HCT116 (cell line): ENCODE results near the gene RABGAP1. TPM values are rescaled to one million over a fixed set of nuclear protein-coding genes. Genes with fewer than 3 reads are reported as not detected.
A peak's percentile ranks its signal among the peaks of the same experiment; 100 is the strongest.
"Not testable (repeated sequence)": the region's sequence is repeated elsewhere in the genome, so short reads cannot be mapped to it uniquely, and the experiment has no call there.

ENCODE experiments used
- ATAC-seq: fragments of 200-7000 bp; cut with Tn5 transposase; 2 replicates; pipeline ENCODE4 v1.9.1; 2020; ENCODE audit warnings: mild to moderate bottlenecking, moderate library complexity
- BruUV-seq: library from RNA; stranded (reverse); fragments of 400-500 nt; replicated peaks from 2 replicates; lab custom pipeline; 2021; lab: Mats Ljungman, UMichigan
- CTCF ChIA-PET: fragments of 300-600 bp; sonication (Branson Sonifier 250); formaldehyde crosslinking; loops from one replicate; lab custom pipeline; 2021; ENCODE audit warnings: antibody characterized with exemption; lab: Charles Lee
- POLR2A ChIA-PET: fragments of 300-600, 350-600 bp; sonication (Branson Sonifier 250); formaldehyde crosslinking; loops from one replicate; lab custom pipeline; 2021; ENCODE audit warnings: antibody characterized with exemption; lab: Charles Lee
- RAD21 ChIA-PET, 2 experiments: fragments of 300-600 bp; sonication (Branson Sonifier 250); formaldehyde crosslinking; loops; one replicate each; lab custom pipeline; 2023; ENCODE audit warnings: low total read pairs in 2 of 2; ENCODE audit not compliant: uncharacterized antibody in 2 of 2, unreplicated experiment in 2 of 2, low non-redundant PET in 1 of 2; lab: Charles Lee
- DNase-seq: peaks from one replicate; pipeline ENCODE4 v3.0.0-alpha.2; 2010; ENCODE audit warnings: low read depth, low spot score
- H2AFZ ChIP-seq: fragments of 200-600 bp; shearing (Covaris generic), sonication (generic); 2 replicates; pipeline ENCODE4 v1.6.1; 2017; ENCODE audit warnings: low read depth, mixed run types, mixed read lengths, antibody characterized with exemption, low read length; ENCODE audit not compliant: poor library complexity, severe bottlenecking
- H3K27ac ChIP-seq: 2 replicates; pipeline ENCODE4 v1.5.1; 2012; ENCODE audit warnings: low read depth, low read length
- H3K27me3 ChIP-seq: fragments of 200-600 bp; sonication (generic); 2 replicates; pipeline ENCODE4 v1.6.1; 2016; ENCODE audit warnings: mixed run types, low read length, mixed read lengths; ENCODE audit not compliant: insufficient read depth
- H3K36me3 ChIP-seq, 2 experiments: fragments of 200-500 bp in 1 of 2; fragments of 200-600 bp in 1 of 2; sonication (Bioruptor generic) in 1 of 2; sonication (generic) in 1 of 2; 2 replicates each; pipeline versions ENCODE4 v1.5.1 to v1.6.1; 2014 to 2016; ENCODE audit warnings: low read length in 2 of 2, inconsistent platforms in 1 of 2, mixed read lengths in 1 of 2, mixed run types in 1 of 2; ENCODE audit not compliant: insufficient read depth in 2 of 2, control insufficient read depth in 1 of 2
- H3K4me1 ChIP-seq, 2 experiments: fragments of 200-600 bp in 1 of 2; sonication (generic) in 1 of 2; 2 replicates each; pipeline versions ENCODE4 v1.5.1 to v1.6.1; 2012 to 2017; ENCODE audit warnings: low read length in 2 of 2, inconsistent platforms in 1 of 2, mild to moderate bottlenecking in 1 of 2, mixed read lengths in 1 of 2, mixed run types in 1 of 2, moderate library complexity in 1 of 2; ENCODE audit not compliant: insufficient read depth in 2 of 2, control insufficient read depth in 1 of 2
- H3K4me2 ChIP-seq: fragments of 200-600 bp; sonication (generic); 2 replicates; pipeline ENCODE4 v1.6.1; 2017; ENCODE audit warnings: mixed run types, low read length, mixed read lengths
- H3K4me3 ChIP-seq, 2 experiments: fragments of 200-600 bp in 1 of 2; sonication (generic) in 1 of 2; replicated peaks in 1 of 2; 2 replicates each; pipeline ENCODE4 v1.5.1; 2011 to 2016; ENCODE audit warnings: low read length in 2 of 2, control low read depth in 1 of 2, low read depth in 1 of 2, mild to moderate bottlenecking in 1 of 2, mixed read lengths in 1 of 2, mixed run types in 1 of 2
- H3K79me2 ChIP-seq: fragments of 200-600 bp; sonication (generic); 2 replicates; pipeline ENCODE4 v1.6.1; 2017; ENCODE audit warnings: mild to moderate bottlenecking, mixed run types, low read length, moderate library complexity, mixed read lengths; ENCODE audit not compliant: insufficient read depth
- H3K9ac ChIP-seq: fragments of 200-600 bp; sonication (generic); 2 replicates; pipeline ENCODE4 v1.6.1; 2016; ENCODE audit warnings: low read length, mixed read lengths
- H3K9me2 ChIP-seq: fragments of 200-600 bp; sonication (generic), shearing (Covaris generic); 2 replicates; pipeline ENCODE4 v1.6.1; 2017; ENCODE audit warnings: mixed run types, mild to moderate bottlenecking, moderate library complexity; ENCODE audit not compliant: insufficient read depth
- H3K9me3 ChIP-seq, 2 experiments: fragments of 200-500 bp in 1 of 2; fragments of 200-600 bp in 1 of 2; sonication (Bioruptor generic) in 1 of 2; sonication (generic) in 1 of 2; 2 replicates each; pipeline ENCODE4 v1.6.1; 2014 to 2017; ENCODE audit warnings: low read length in 2 of 2, mixed read lengths in 2 of 2, inconsistent platforms in 1 of 2, low read depth in 1 of 2, mild to moderate bottlenecking in 1 of 2, mixed run types in 1 of 2, moderate library complexity in 1 of 2; ENCODE audit not compliant: control insufficient read depth in 1 of 2, insufficient read depth in 1 of 2
- H4K20me1 ChIP-seq: fragments of 200-600 bp; sonication (generic), shearing (Covaris generic); 2 replicates; pipeline ENCODE4 v1.6.1; 2017; ENCODE audit warnings: mixed run types, mild to moderate bottlenecking, moderate library complexity; ENCODE audit not compliant: insufficient read depth
- CBX3 ChIP-seq: IDR thresholded peaks from 2 replicates; pipeline ENCODE4 v1.6.1; 2012; ENCODE audit warnings: low read depth
- CTCF ChIP-seq, 3 experiments: fragments of 200-600 bp in 1 of 3; sonication (generic) in 1 of 3; IDR thresholded peaks in 2 of 3; conservative IDR thresholded peaks in 1 of 3; 2 replicates each; pipeline ENCODE4 v1.5.1; 2012 to 2017; ENCODE audit warnings: low read depth in 2 of 3, low read length in 2 of 3, antibody characterized with exemption in 1 of 3, borderline replicate concordance in 1 of 3, control low read depth in 1 of 3, mild to moderate bottlenecking in 1 of 3, mixed read lengths in 1 of 3, mixed run types in 1 of 3, moderate library complexity in 1 of 3; ENCODE audit not compliant: insufficient read depth in 1 of 3
- EZH2phosphoT487 ChIP-seq: fragments of 200-600 bp; IDR thresholded peaks from 2 replicates; pipeline ENCODE4 v1.6.1; 2018; ENCODE audit warnings: antibody characterized with exemption, borderline replicate concordance
- RAD21 ChIP-seq: IDR thresholded peaks from 2 replicates; pipeline ENCODE4 v1.6.1; 2012; ENCODE audit warnings: low read depth, mild to moderate bottlenecking
- SRF ChIP-seq: IDR thresholded peaks from 2 replicates; pipeline ENCODE4 v1.6.1; 2012; ENCODE audit warnings: low read depth
- TCF7L2 ChIP-seq: IDR thresholded peaks from 2 replicates; pipeline ENCODE4 v1.7.0; 2011; ENCODE audit warnings: borderline replicate concordance, inconsistent platforms; ENCODE audit not compliant: insufficient read depth, insufficient read length; ENCODE audit errors: extremely low read depth
- ZNF274 ChIP-seq: fragments of 200-500 bp; sonication (Bioruptor generic); IDR thresholded peaks from 2 replicates; pipeline ENCODE4 v1.6.1; 2014; ENCODE audit warnings: mild to moderate bottlenecking, low read depth, low read length, inconsistent platforms
- intact Hi-C: fragments of 100-400 bp; cut with micrococcal nuclease; formaldehyde crosslinking; loops from 2 replicates; pipeline ENCODE4 v1.10.0; 2022
- total RNA-seq: library from RNA; stranded (reverse); gene quantifications from one replicate; pipeline ENCODE4 v1.2.1, GENCODE V29; 2021; ENCODE audit not compliant: unreplicated experiment
- TF ChIP-seq, protein P1 (sequence below): IDR thresholded peaks from 2 replicates; pipeline ENCODE4 v1.6.1; 2012; ENCODE audit warnings: low read depth

The RABGAP1 gene
- total RNA-seq, 1 experiment from 2014 or later = 29.7 TPM

- H3K9me2 ChIP-seq, H3K27me3 ChIP-seq, H3K4me2 ChIP-seq, H4K20me1 ChIP-seq, H3K36me3 ChIP-seq, ATAC-seq, H3K4me3 ChIP-seq, BruUV-seq, CTCF ChIA-PET, H2AFZ ChIP-seq, DNase-seq, H3K9me3 ChIP-seq, POLR2A ChIA-PET, H3K27ac ChIP-seq, H3K9ac ChIP-seq, RAD21 ChIA-PET: not testable (repeated sequence)
- intact Hi-C loops = loop anchor here (10.0 kb wide), 1 partner anchor 89 kb away; no protein-coding TSS in a partner anchor
- peaks cover 67% of the 10 kb centered on the region for H3K79me2 ChIP-seq
- peaks cover 0 to 16% of the 10 kb centered on the region in 2 experiments; a peak in 2 of 4 replicates for H3K4me1 ChIP-seq
These were observed 34.7 kb upstream of the RABGAP1 start for GRCh38 chr9:122906122-122906521.

GRCh38 chr9:122912671-122912963 lies 28.2 kb upstream of the RABGAP1 start:
- CTCF ChIA-PET = interaction anchor here (0.8 to 1.6 kb wide), 3 partner anchors 28 to 438 kb away, joined by 3 to 6 read pairs (median 4); partner anchors contain the start of gene RABGAP1

More at GRCh38 chr9:122912671-122912963, 28.2 kb upstream of the RABGAP1 start:
- Histone ChIP-seq H3K4me3 (peak overlapping the region; percentile 61 to 95), H3K36me3 (peaks cover 11 to 12% of the 10 kb centered on the region in 2 experiments; a peak in 3 of 4 replicates), H3K9me2 (no peaks in the 10 kb centered on the region), H2AFZ (no peak overlapping the region), H3K4me2 (peak overlapping the region; percentile 86), H3K27me3 (no peaks in the 10 kb centered on the region), H3K9ac (peak overlapping the region; percentile 79), H3K4me1 (peaks cover 7 to 13% of the 10 kb centered on the region in 2 experiments; a peak in 3 of 4 replicates), H3K79me2 (peaks cover 55% of the 10 kb centered on the region), H4K20me1 (no peaks in the 10 kb centered on the region), H3K9me3 (no peaks in the 10 kb centered on the region), H3K27ac (peak overlapping the region; percentile 73)
- POLR2A ChIA-PET = interaction anchor here (0.5 to 3.3 kb wide), 6 partner anchors 7 to 646 kb away, joined by 3 to 19 read pairs (median 6); partner anchors contain the start of genes RABGAP1, RC3H2 and ZBTB26
- TSS peak; percentile 53 for BruUV-seq
- TF ChIP-seq CBX3 = no peak
- TF ChIP-seq CTCF (IDR thresholded peaks at IDR 0.05 in 2 of 3, conservative IDR thresholded peaks at IDR 0.05 in 1 of 3; ENCODE audit: borderline replicate concordance in 1 of 3, insufficient read depth in 1 of 3, low read depth in 2 of 3, low read length in 2 of 3) = no peak
- TF ChIP-seq, protein P1, sequence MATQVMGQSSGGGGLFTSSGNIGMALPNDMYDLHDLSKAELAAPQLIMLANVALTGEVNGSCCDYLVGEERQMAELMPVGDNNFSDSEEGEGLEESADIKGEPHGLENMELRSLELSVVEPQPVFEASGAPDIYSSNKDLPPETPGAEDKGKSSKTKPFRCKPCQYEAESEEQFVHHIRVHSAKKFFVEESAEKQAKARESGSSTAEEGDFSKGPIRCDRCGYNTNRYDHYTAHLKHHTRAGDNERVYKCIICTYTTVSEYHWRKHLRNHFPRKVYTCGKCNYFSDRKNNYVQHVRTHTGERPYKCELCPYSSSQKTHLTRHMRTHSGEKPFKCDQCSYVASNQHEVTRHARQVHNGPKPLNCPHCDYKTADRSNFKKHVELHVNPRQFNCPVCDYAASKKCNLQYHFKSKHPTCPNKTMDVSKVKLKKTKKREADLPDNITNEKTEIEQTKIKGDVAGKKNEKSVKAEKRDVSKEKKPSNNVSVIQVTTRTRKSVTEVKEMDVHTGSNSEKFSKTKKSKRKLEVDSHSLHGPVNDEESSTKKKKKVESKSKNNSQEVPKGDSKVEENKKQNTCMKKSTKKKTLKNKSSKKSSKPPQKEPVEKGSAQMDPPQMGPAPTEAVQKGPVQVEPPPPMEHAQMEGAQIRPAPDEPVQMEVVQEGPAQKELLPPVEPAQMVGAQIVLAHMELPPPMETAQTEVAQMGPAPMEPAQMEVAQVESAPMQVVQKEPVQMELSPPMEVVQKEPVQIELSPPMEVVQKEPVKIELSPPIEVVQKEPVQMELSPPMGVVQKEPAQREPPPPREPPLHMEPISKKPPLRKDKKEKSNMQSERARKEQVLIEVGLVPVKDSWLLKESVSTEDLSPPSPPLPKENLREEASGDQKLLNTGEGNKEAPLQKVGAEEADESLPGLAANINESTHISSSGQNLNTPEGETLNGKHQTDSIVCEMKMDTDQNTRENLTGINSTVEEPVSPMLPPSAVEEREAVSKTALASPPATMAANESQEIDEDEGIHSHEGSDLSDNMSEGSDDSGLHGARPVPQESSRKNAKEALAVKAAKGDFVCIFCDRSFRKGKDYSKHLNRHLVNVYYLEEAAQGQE = no peak
- TF ChIP-seq TCF7L2 = no peak
- no peak for TF ChIP-seq ZNF274
- TF ChIP-seq RAD21 = no peak
- TF ChIP-seq EZH2phosphoT487 = no peak
- TF ChIP-seq SRF = no peak
- ATAC-seq (no peak), DNase-seq (no peak)
- intact Hi-C loops = loop anchor here (2.0 kb wide), 1 partner anchor 28 kb away; the partner anchor contains the start of gene RABGAP1
- RAD21 ChIA-PET = interaction anchor here in 1 of 2 experiments (1.1 kb wide), 1 partner anchor 19 kb away, joined by 3 read pairs; the partner anchor contains the start of gene ZBTB26
